Measurements from ENCODE around the gene ASB5. TPM values are rescaled to one million over a fixed set of nuclear protein-coding genes. Genes with fewer than 3 reads are reported as not detected.

Gene ASB5
- total RNA-seq, 2 experiments from 2014 or later = not detected

DNA sequence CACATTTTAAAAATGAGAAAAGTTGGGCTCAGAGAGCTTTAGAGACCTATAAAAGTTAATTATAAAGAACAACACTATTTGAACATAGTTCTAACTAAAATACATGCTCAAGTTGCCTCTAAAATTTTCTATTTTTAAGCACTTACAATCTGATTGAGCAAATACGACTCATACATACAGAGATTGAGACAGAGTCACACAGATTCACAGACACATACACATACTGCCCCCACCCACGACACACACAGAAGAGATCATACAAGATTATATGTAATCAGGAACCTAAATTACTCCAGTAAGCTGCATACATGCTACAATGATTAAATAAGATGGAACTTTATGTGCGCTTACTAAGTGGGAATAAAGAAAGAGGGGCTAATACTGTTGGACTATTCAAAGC, 2.7 kb upstream of the ASB5 start:
- Mint-ChIP-seq H3K36me3 (ENCODE audit: low read depth) (no peaks in the 10 kb centered on the region), H3K27ac (no peak overlapping the region), H3K4me3 (no peak overlapping the region), H3K9me3 (no peaks in the 10 kb centered on the region), H3K4me1 (no peaks in the 10 kb centered on the region), H3K27me3 (peaks cover 4% of the 10 kb centered on the region)
- no peak for DNase-seq
- POLR2A ChIA-PET = no interaction called here
- CTCF ChIA-PET = no interaction called here

- DNase-seq = no peak
- H3K27ac Mint-ChIP-seq = no peak overlapping the region
- no peaks in the 10 kb centered on the region for H3K4me1 Mint-ChIP-seq
- no peak overlapping the region for H3K4me3 Mint-ChIP-seq
- POLR2A ChIA-PET = no interaction called here
- CTCF ChIA-PET = no interaction called here
- no peaks in the 10 kb centered on the region for H3K9me3 Mint-ChIP-seq
- H3K36me3 Mint-ChIP-seq (ENCODE audit: low read depth) = no peaks in the 10 kb centered on the region
- peaks cover 4% of the 10 kb centered on the region for H3K27me3 Mint-ChIP-seq
Observed at GRCh38 chr4:176270669-176271068, 1.6 kb upstream of the ASB5 start.

DNA sequence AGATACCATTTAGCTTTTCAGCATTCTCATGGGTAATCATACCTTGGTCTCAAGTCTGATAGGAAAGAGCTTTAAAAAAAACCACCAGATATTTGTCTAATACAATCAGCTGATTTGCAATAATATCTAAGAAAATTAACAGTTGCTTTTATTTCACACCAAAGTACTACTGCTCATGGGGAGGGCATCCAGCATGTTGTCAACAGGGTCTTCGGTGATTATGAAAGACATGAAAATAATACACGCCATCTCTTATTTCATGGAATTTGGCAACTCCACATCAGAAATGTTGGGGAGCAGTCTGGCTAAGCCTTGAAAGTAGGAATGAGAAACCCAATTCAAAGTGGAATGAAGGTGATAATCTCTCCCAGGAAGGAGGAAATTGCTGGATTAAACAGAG, 3.0 kb downstream of the ASB5 start:
- Mint-ChIP-seq H3K27me3 (no peaks in the 10 kb centered on the region), H3K27ac (no peak overlapping the region), H3K4me3 (no peak overlapping the region), H3K36me3 (ENCODE audit: low read depth) (no peaks in the 10 kb centered on the region), H3K4me1 (no peaks in the 10 kb centered on the region), H3K9me3 (no peaks in the 10 kb centered on the region)
- CTCF ChIA-PET = no interaction called here
- POLR2A ChIA-PET = no interaction called here
- DNase-seq = no peak

DNA sequence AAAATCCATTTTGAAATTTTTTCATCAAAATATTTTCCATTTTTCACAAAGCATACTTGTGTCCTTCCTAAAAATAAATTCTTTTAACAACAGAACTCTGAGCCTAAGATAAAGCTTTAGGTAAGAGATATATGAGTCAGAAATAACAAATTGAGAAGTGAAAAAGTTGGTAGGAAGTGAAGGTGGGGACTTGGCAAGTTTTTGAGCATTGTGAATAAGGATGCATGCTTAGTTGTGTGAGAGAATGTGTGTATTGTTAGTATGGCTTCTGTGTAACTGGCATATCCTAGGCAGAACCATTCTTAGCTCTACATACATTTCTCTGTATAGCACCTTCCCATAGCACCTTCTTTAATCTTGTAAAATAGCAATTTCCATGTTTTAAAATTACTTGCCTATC, 6.8 kb downstream of the ASB5 start:
- ChIA-PET CTCF (no interaction called here), POLR2A (no interaction called here)
- Mint-ChIP-seq H3K36me3 (ENCODE audit: low read depth) (no peaks in the 10 kb centered on the region), H3K4me1 (no peaks in the 10 kb centered on the region), H3K9me3 (no peaks in the 10 kb centered on the region), H3K4me3 (no peak overlapping the region), H3K27me3 (no peaks in the 10 kb centered on the region), H3K27ac (no peak overlapping the region)
- DNase-seq = no peak

- ChIA-PET POLR2A (no interaction called here), CTCF (no interaction called here)
- H3K27me3 Mint-ChIP-seq = no peaks in the 10 kb centered on the region
- no peak overlapping the region for H3K27ac Mint-ChIP-seq
- no peaks in the 10 kb centered on the region for H3K4me1 Mint-ChIP-seq
- no peaks in the 10 kb centered on the region for H3K36me3 Mint-ChIP-seq (ENCODE audit: low read depth)
- H3K4me3 Mint-ChIP-seq = no peak overlapping the region
- no peak for DNase-seq
- no peaks in the 10 kb centered on the region for H3K9me3 Mint-ChIP-seq
Observed at GRCh38 chr4:176261481-176261880, 7.5 kb downstream of the ASB5 start.

DNA sequence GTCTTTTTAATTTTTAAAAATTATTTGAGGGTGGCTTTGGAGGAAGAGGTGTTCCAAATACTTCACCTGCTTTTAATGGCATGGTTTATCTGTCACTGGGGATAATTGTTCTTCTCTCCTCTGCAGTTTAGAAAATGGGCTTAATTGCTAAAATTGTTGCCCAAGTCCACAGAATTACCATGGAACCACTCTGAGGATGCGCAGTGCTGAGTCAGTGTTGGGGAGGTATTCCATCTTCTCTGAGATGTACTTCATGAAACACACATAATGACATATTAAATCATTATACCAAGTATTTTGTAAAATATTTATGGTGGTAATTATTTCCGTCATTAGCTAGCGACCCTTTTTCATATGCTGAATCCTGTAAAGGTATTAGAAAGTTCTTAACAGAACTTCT, 8.0 kb downstream of the ASB5 start:
- CTCF ChIA-PET = no interaction called here
- Mint-ChIP-seq H3K36me3 (ENCODE audit: low read depth) (no peaks in the 10 kb centered on the region), H3K9me3 (no peaks in the 10 kb centered on the region), H3K4me3 (no peak overlapping the region), H3K4me1 (no peaks in the 10 kb centered on the region), H3K27ac (no peak overlapping the region), H3K27me3 (no peaks in the 10 kb centered on the region)
- DNase-seq = no peak
- POLR2A ChIA-PET = no interaction called here

- no peak overlapping the region for H3K4me3 Mint-ChIP-seq
- CTCF ChIA-PET = no interaction called here
- H3K27ac Mint-ChIP-seq = no peak overlapping the region
- no peak for DNase-seq
- POLR2A ChIA-PET = no interaction called here
- H3K36me3 Mint-ChIP-seq (ENCODE audit: low read depth) = no peaks in the 10 kb centered on the region
- H3K27me3 Mint-ChIP-seq = no peaks in the 10 kb centered on the region
- no peaks in the 10 kb centered on the region for H3K4me1 Mint-ChIP-seq
- H3K9me3 Mint-ChIP-seq = no peaks in the 10 kb centered on the region
Observed at GRCh38 chr4:176259330-176260090, 9.5 kb downstream of the ASB5 start.

DNA sequence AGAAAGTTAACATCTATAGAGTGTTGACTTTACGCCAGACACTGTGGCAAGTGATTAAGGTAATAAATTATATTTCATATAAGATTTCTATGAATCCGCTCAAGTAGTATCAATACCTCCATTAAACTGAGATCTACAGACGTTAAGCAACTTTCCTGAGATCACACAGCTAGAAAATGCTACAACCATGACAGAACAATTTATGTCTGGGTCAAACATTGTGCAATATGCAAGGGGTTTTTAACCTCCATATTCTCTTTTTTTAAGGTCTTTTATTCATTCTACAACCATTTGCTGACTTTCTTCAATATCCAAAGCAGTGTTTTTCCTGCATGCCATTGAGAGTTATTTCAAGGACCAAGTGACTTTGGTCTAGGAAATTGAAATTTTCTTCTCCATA, 10.9 kb downstream of the ASB5 start:
- no peak for DNase-seq
- no peaks in the 10 kb centered on the region for H3K9me3 Mint-ChIP-seq
- no peak overlapping the region for H3K4me3 Mint-ChIP-seq
- H3K27me3 Mint-ChIP-seq = no peaks in the 10 kb centered on the region
- no peaks in the 10 kb centered on the region for H3K36me3 Mint-ChIP-seq (ENCODE audit: low read depth)
- ChIA-PET POLR2A (no interaction called here), CTCF (no interaction called here)
- H3K4me1 Mint-ChIP-seq = no peaks in the 10 kb centered on the region
- H3K27ac Mint-ChIP-seq = no peak overlapping the region

DNA sequence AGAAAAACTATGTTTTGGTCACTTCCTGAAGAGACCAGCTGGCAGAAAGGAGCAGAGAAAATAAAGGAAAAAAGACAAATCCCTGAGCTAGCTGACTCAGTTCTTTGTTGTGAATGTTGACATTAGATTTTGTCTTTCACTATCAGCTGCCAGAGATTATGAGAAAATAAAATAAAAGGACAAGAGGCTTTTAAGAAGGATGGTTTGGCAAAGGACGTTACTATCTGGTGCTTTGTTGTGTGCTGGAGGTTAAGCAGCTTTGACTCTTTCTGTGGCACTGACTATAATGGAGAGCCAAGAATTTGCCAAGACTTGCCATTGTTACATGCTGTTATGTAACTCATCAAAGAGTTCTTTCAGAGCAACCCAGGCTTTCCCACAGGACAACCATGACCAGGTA, 12.1 kb downstream of the ASB5 start:
- Mint-ChIP-seq H3K4me3 (no peak overlapping the region), H3K36me3 (ENCODE audit: low read depth) (no peaks in the 10 kb centered on the region), H3K27me3 (no peaks in the 10 kb centered on the region), H3K4me1 (no peaks in the 10 kb centered on the region), H3K27ac (no peak overlapping the region), H3K9me3 (no peaks in the 10 kb centered on the region)
- DNase-seq = no peak
- POLR2A ChIA-PET = no interaction called here
- CTCF ChIA-PET = no interaction called here

DNA sequence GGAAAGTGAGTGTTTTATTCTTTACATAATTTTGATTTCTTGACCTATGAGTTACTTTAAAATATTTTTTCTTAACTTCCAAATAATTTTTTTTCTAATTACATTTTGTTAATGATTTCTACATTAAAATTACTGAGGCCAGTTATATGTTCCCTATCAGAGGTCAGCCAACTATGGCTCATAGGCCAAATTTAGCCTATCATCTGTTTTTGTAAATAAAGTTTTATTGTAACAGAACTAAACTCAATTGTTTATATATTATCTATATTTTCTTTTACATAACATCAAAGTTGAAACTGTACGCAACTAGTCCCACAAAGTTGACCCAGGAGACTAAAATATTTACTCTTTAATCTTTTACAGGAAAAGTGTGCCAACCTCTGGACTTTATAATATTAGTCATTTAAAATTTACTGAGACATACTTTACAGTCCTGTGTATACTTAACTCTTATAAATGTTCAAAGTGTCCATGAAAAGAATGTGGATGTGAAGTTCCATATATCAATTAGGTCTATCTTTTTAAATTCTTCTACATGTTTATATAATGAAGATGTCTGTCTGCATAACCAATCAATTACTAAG, 26.2 kb downstream of the ASB5 start:
- Mint-ChIP-seq H3K4me3 (no peak overlapping the region), H3K4me1 (no peaks in the 10 kb centered on the region), H3K9me3 (no peaks in the 10 kb centered on the region), H3K36me3 (ENCODE audit: low read depth) (no peaks in the 10 kb centered on the region), H3K27me3 (peaks cover 1% of the 10 kb centered on the region), H3K27ac (no peak overlapping the region)
- DNase-seq = no peak
- POLR2A ChIA-PET = no interaction called here
- CTCF ChIA-PET = no interaction called here

DNA sequence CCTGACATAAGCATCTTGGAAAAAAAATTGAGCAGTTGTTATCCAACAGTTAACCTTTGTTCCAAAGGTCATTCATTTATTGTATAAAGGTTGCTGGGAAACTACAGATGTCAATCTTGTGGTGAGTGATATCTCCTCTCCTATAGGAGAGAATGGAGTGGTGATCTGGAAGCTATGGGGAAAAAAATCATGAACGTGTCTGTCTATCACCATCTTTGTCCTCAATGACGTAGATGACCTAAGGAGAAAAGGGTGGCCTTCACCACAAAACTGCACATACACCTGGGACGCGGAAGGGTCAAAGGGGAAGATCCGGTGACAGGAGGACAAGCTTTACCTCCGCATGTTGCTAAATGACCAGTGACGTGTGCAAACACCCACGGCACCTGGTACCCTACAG, 27.3 kb downstream of the ASB5 start:
- DNase-seq = no peak
- Mint-ChIP-seq H3K9me3 (no peaks in the 10 kb centered on the region), H3K4me3 (no peak overlapping the region), H3K4me1 (no peaks in the 10 kb centered on the region), H3K36me3 (ENCODE audit: low read depth) (no peaks in the 10 kb centered on the region), H3K27ac (no peak overlapping the region), H3K27me3 (peaks cover 1% of the 10 kb centered on the region)
- ChIA-PET CTCF (no interaction called here), POLR2A (no interaction called here)

DNA sequence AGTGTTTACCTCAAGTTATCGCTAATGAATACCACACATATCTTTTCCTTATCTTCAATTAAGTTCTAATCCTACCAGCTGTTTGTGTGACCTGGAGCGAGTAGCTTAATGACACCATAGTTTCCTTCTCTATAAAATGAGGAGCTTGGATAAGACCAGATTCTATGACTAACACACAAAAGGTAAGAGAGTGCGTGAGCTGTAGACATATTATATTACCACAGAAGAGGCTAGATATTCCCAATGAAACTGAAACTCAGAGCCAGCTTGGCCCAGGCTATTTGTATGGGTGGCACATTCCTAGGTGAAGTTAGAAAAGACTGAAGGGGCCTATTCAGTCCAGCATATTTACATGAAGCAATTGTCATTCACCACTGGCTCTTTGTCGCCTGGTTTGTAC, 30.2 kb downstream of the ASB5 start:
- H3K4me1 Mint-ChIP-seq = no peaks in the 10 kb centered on the region
- ChIA-PET POLR2A (no interaction called here), CTCF (no interaction called here)
- H3K9me3 Mint-ChIP-seq = no peaks in the 10 kb centered on the region
- H3K27ac Mint-ChIP-seq = no peak overlapping the region
- no peak for DNase-seq
- H3K27me3 Mint-ChIP-seq = peaks cover 1% of the 10 kb centered on the region
- H3K36me3 Mint-ChIP-seq (ENCODE audit: low read depth) = no peaks in the 10 kb centered on the region
- no peak overlapping the region for H3K4me3 Mint-ChIP-seq

GRCh38 chr4:176238157-176238610, 30.8 kb downstream of the ASB5 start:
- Mint-ChIP-seq H3K4me3 (no peak overlapping the region), H3K27me3 (peaks cover 1% of the 10 kb centered on the region), H3K4me1 (no peaks in the 10 kb centered on the region), H3K36me3 (ENCODE audit: low read depth) (no peaks in the 10 kb centered on the region), H3K27ac (no peak overlapping the region), H3K9me3 (no peaks in the 10 kb centered on the region)
- POLR2A ChIA-PET = no interaction called here
- no peak for DNase-seq
- CTCF ChIA-PET = no interaction called here

GRCh38 chr4:176236946-176237345, 32.1 kb downstream of the ASB5 start:
- POLR2A ChIA-PET = no interaction called here
- no peak for DNase-seq
- CTCF ChIA-PET = no interaction called here
- H3K4me3 Mint-ChIP-seq = no peak overlapping the region
- no peaks in the 10 kb centered on the region for H3K4me1 Mint-ChIP-seq
- H3K27ac Mint-ChIP-seq = no peak overlapping the region
- H3K9me3 Mint-ChIP-seq = no peaks in the 10 kb centered on the region
- no peaks in the 10 kb centered on the region for H3K36me3 Mint-ChIP-seq (ENCODE audit: low read depth)
- no peaks in the 10 kb centered on the region for H3K27me3 Mint-ChIP-seq

All from activated CD4-positive, alpha-beta memory T cell treated with anti-CD3 and anti-CD28 coated beads, Interleukin-2, amount 10 ng/mL, durations not matched to agents 7 days and 5 days (primary cell).